ENCODE data around the gene BAIAP2. TPM values are rescaled to one million over a fixed set of nuclear protein-coding genes. Genes with fewer than 3 reads are reported as not detected.

The BAIAP2 gene
- total and polyA plus RNA-seq, 10 of the 15 experiments (the other 5 are each of a cell fraction or from before 2014, with no cell fraction given) = 0.15 to 1.2 (median 0.46) TPM; not detected in 2

DNA sequence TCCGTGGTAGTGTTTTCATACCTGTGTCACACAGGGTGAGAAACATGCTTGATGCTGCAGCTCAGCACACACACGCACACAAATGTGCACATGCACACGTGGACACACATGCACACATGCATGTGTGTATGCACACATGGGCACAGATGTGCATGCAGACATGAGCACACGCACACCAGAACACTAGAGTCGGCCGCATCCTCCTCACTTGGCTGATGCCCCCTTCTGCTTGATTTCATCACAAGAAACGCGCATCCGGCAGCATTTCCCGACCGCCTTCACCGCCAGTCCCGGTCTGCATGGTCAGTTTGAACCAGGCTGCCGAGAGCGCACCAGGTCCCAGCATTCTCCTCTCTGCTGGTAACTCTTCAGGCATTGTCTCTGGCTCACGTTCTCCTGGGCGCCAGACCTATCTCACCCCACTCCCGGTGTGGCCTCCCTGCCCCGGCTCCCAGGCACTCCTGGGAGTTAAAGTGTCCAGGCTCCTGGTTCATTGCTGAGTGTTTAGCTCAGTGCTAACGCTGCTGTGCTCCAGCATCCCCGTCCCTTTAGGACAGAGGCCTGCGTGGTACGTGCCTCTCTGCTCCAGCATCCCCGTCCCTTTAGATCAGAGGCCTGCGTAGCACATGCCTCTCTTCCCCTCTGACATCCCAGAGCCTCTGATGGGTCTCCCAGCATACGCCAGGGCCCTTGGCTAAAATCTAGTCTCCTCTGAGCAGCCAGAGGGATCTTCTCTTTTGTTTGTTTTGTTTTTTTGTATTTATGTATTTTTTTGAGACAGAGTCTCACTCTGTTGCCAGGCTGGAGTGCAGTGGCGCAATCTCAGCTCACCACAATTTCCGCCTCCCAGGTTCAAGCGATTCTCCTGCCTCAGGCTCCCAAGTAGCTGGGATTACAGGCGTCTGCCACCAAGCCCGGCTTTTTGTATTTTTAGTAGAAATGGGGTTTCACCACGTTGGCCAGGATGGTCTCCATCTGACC, 16.0 kb downstream of the BAIAP2 start:
- Histone ChIP-seq H3K79me2 (ENCODE audit: control insufficient read depth, insufficient read depth, low read length) (no peaks in the 10 kb centered on the region), H3K4me1 (ENCODE audit: control insufficient read depth, insufficient read depth, low read length) (peaks cover 22% of the 10 kb centered on the region), H3K36me3 (ENCODE audit: control insufficient read depth in 2 of 2, insufficient read depth in 2 of 2, low read length in 1 of 2) (no peaks in the 10 kb centered on the region), H3K27me3 (replicated peaks in 1 of 2; ENCODE audit: control insufficient read depth in 2 of 2, insufficient read depth in 2 of 2, low read length in 1 of 2) (no peaks in the 10 kb centered on the region; a peak in 1 of 4 replicates), H3K27ac (ENCODE audit: control insufficient read depth, insufficient read depth) (no peak overlapping the region), H3K9me3 (replicated peaks; ENCODE audit: control insufficient read depth, insufficient read depth, low read length) (no peaks in the 10 kb centered on the region), H3K4me2 (ENCODE audit: control insufficient read depth, insufficient read depth) (peak overlapping the region; percentile 90; the same call in 1 of the 2 replicates), H2AFZ (ENCODE audit: control insufficient read depth, low read depth, low read length) (no peak overlapping the region), H3K9ac (ENCODE audit: control insufficient read depth, insufficient read depth, low read length) (no peak overlapping the region), H4K20me1 (ENCODE audit: control insufficient read depth, insufficient read depth) (no peaks in the 10 kb centered on the region), H3K4me3 (no peak overlapping the region)
- SMC1A ChIA-PET (ENCODE audit: uncharacterized antibody, unreplicated experiment) = no interaction called here
- POLR2A ChIA-PET = no interaction called here
- intact Hi-C loops (cut with micrococcal nuclease; ENCODE audit: unreplicated experiment) = no loop called here
- WGBS (ENCODE audit: insufficient coverage, insufficient replicate concordance, low lambda C conversion rate, missing lambda C conversion rate) = 77% methylated on average over 32 of the region's 32 CpGs
- in situ Hi-C loops (cut with MboI) = no loop called here
- TF ChIP-seq TAF1 (IDR thresholded peaks at IDR 0.05; ENCODE audit: borderline replicate concordance, low read depth, low read length) = no peak
- no peak for TF ChIP-seq RAD51 (IDR thresholded peaks at IDR 0.05)
- TF ChIP-seq TCF3 (IDR thresholded peaks at IDR 0.05; ENCODE audit: borderline replicate concordance, insufficient read depth, low read depth, low read length) = no peak
- peak; percentile 31; the same call in 1 of the 2 replicates for TF ChIP-seq SMARCA5 (IDR thresholded peaks at IDR 0.05)
- FAIRE-seq = no peak
- no peak; the same call in 2 of the 3 replicates for ATAC-seq
- no TSS peak for BruUV-seq (replicated peaks)
- RAD21 ChIA-PET (ENCODE audit: unreplicated experiment) = no interaction called here
- CTCF ChIA-PET = interaction anchor here (2.2 kb wide), 1 partner anchor 47 kb away, joined by 11 read pairs; no protein-coding TSS in a partner anchor
- DNase-seq (ENCODE audit: low read depth, low spot score) = no peak

DNA sequence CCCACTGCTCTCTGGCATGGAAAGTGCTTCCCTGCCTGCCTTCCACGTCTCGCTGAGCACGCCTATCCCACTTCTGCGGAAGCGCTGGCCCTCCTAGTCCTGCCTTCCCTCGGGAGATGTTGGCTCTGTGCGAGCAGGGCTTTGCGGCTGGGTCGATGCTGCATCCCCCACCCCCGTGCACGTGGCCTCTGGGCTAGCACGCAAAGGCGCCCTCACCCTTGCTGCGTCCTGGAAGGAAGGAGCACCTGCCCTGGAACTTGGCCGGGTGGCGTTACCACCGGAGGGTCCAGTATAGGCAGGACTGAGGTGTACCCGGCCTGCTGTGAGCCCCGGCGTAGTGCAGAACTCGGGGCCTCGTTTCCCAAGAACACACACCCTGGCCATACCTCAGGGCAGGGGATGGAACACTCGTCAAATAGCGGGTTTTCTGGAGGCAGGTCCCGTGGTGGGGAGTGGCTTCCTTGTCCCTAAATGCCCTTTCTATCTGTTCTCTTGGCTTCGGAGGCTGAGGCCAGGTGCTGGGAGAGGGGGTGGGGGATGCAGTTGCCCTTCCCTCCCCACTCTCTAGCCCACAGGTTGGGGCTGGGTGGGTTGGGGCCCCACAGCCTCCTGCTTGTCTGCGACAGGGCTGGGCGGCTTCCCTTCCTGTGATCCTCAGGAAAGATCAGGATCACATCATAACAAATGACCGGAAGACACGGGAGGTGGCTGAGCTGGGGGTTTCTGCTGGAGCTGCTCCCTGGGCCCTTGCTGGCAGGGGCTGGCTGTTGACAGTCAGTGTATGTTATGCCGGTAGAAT, 17.4 kb downstream of the BAIAP2 start:
- Histone ChIP-seq H3K4me2 (ENCODE audit: control insufficient read depth, insufficient read depth) (no peak overlapping the region), H2AFZ (ENCODE audit: control insufficient read depth, low read depth, low read length) (no peak overlapping the region), H3K4me1 (ENCODE audit: control insufficient read depth, insufficient read depth, low read length) (peaks cover 22% of the 10 kb centered on the region), H3K9ac (ENCODE audit: control insufficient read depth, insufficient read depth, low read length) (no peak overlapping the region), H4K20me1 (ENCODE audit: control insufficient read depth, insufficient read depth) (no peaks in the 10 kb centered on the region), H3K27ac (ENCODE audit: control insufficient read depth, insufficient read depth) (no peak overlapping the region), H3K79me2 (ENCODE audit: control insufficient read depth, insufficient read depth, low read length) (no peaks in the 10 kb centered on the region), H3K9me3 (replicated peaks; ENCODE audit: control insufficient read depth, insufficient read depth, low read length) (no peaks in the 10 kb centered on the region), H3K27me3 (replicated peaks in 1 of 2; ENCODE audit: control insufficient read depth in 2 of 2, insufficient read depth in 2 of 2, low read length in 1 of 2) (no peaks in the 10 kb centered on the region; a peak in 1 of 4 replicates), H3K4me3 (no peak overlapping the region), H3K36me3 (ENCODE audit: control insufficient read depth in 2 of 2, insufficient read depth in 2 of 2, low read length in 1 of 2) (no peaks in the 10 kb centered on the region)
- ATAC-seq = no peak
- 45% methylated on average over 31 of the region's 31 CpGs for WGBS (ENCODE audit: insufficient coverage, insufficient replicate concordance, low lambda C conversion rate, missing lambda C conversion rate)
- intact Hi-C loops (cut with micrococcal nuclease; ENCODE audit: unreplicated experiment) (no loop called here), in situ Hi-C loops (cut with MboI) (no loop called here)
- FAIRE-seq = no peak
- ChIA-PET CTCF (no interaction called here), RAD21 (ENCODE audit: unreplicated experiment) (no interaction called here), SMC1A (ENCODE audit: uncharacterized antibody, unreplicated experiment) (no interaction called here), POLR2A (no interaction called here)
- DNase-seq (ENCODE audit: low read depth, low spot score) = no peak
- BruUV-seq (replicated peaks) = no TSS peak
- TF ChIP-seq ZBED1 (IDR thresholded peaks at IDR 0.05; ENCODE audit: borderline replicate concordance) (no peak), IKZF1 (conservative IDR thresholded peaks at IDR 0.05) (no peak), FOXK2 (IDR thresholded peaks at IDR 0.05) (no peak), PML (IDR thresholded peaks at IDR 0.05; ENCODE audit: low read length) (no peak), BCL11A (IDR thresholded peaks at IDR 0.05; ENCODE audit: low read depth, low read length) (no peak), BACH1 (IDR thresholded peaks at IDR 0.05; ENCODE audit: borderline replicate concordance) (no peak), SIX5 (IDR thresholded peaks at IDR 0.05; ENCODE audit: low read depth, low read length, severe bottlenecking) (no peak)
